ENCODE results near the gene TFDP2.

- TF ChIP-seq TAF1 (IDR thresholded peaks at IDR 0.05; ENCODE audit: low read depth, low read length) (no peak), POLR2A (IDR thresholded peaks at IDR 0.05; ENCODE audit: low read depth, low read length) (no peak), POLR2AphosphoS5 (IDR thresholded peaks at IDR 0.05; ENCODE audit: low read depth, low read length) (no peak), SPI1 (IDR thresholded peaks at IDR 0.05; ENCODE audit: low read depth, low read length) (no peak)
These were observed 194.2 kb downstream of the TFDP2 start for GRCh38 chr3:141955175-141955574.

All from GM12891 (cell line).